ENCODE results near the gene APBB2. TPM values are rescaled to one million over a fixed set of nuclear protein-coding genes. Genes with fewer than 3 reads are reported as not detected.

The APBB2 gene
- total and polyA plus RNA-seq, 2 of the 4 experiments (the other 2 are of a cell fraction), result 47.9 to 75.5 TPM

- ChIA-PET CTCF (no interaction called here), POLR2A (ENCODE audit: unreplicated experiment) (no interaction called here)
- BruUV-seq (replicated peaks), result no TSS peak
These were observed 92.4 kb downstream of the APBB2 start for GRCh38 chr4:41121906-41122305.

More at GRCh38 chr4:41121906-41122305, 92.4 kb downstream of the APBB2 start:
- Histone ChIP-seq H2AK9ac (replicated peaks; ENCODE audit: low read depth, low read length, poor library complexity) (no peak overlapping the region), H3K4ac (ENCODE audit: low read depth, low read length) (no peak overlapping the region), H3K23ac (ENCODE audit: low read depth, low read length) (no peak overlapping the region), H2BK120ac (ENCODE audit: low read depth, low read length) (no peak overlapping the region), H3K9ac (ENCODE audit: low read depth, low read length) (no peak overlapping the region), H4K20me1 (ENCODE audit: insufficient read depth, low read length) (no peaks in the 10 kb centered on the region; the same call in 1 of the 2 replicates), H3K4me1 (ENCODE audit: control insufficient read depth, insufficient read depth, low read length) (peaks cover 11% of the 10 kb centered on the region), H2AFZ (replicated peaks; ENCODE audit: low read length, poor library complexity) (no peak overlapping the region), H3K4me3 (ENCODE audit: insufficient read depth, low read depth, low read length) (no peak overlapping the region), H4K91ac (ENCODE audit: insufficient read depth, low read depth, low read length) (no peak overlapping the region), H3K27me3 (ENCODE audit: control insufficient read depth, insufficient read depth, low read length) (no peaks in the 10 kb centered on the region), H2BK20ac (ENCODE audit: low read depth, low read length) (no peak overlapping the region), H2BK5ac (ENCODE audit: low read depth, low read length, poor library complexity, severe bottlenecking) (no peak overlapping the region), H3K9me1 (ENCODE audit: insufficient read depth, low read length) (peaks cover 7% of the 10 kb centered on the region), H2BK15ac (ENCODE audit: low read depth, low read length) (no peak overlapping the region), H3K79me1 (ENCODE audit: low read depth in 1 of 2, low read length in 2 of 2) (peaks cover 23 to 44% of the 10 kb centered on the region in 2 experiments; a peak in 3 of 4 replicates), H3K4me2 (ENCODE audit: low read depth, low read length) (no peak overlapping the region), H2AK5ac (ENCODE audit: low read depth, low read length) (no peak overlapping the region), H3K14ac (replicated peaks; ENCODE audit: low read depth, low read length) (no peak overlapping the region), H3K36me3 (ENCODE audit: control insufficient read depth, insufficient read depth, low read length) (peaks cover 1% of the 10 kb centered on the region), H3K27ac (ENCODE audit: insufficient read depth, low read length) (no peak overlapping the region), H4K5ac (ENCODE audit: low read depth, low read length) (no peak overlapping the region), H3K9me3 (ENCODE audit: control insufficient read depth, insufficient read depth, low read length) (no peaks in the 10 kb centered on the region), H3K18ac (ENCODE audit: low read depth, low read length) (no peak overlapping the region), H4K8ac (ENCODE audit: low read depth in 2 of 2, low read length in 2 of 2) (no peak overlapping the region), H3K56ac (ENCODE audit: extremely low read depth, insufficient read depth, low read length) (no peak overlapping the region)
- ATAC-seq (ENCODE audit: low read depth) (no peak), DNase-seq (no peak)
- WGBS, 2 experiments (ENCODE audit: extremely low coverage in 2 of 2, insufficient read length in 1 of 2), result no CpG with 5 or more reads among the region's 2 CpGs
- no peak for TF ChIP-seq MAZ (IDR thresholded peaks at IDR 0.05; ENCODE audit: borderline replicate concordance, low read depth, low read length)
- no peak for TF ChIP-seq NFE2L2 (IDR thresholded peaks at IDR 0.05; ENCODE audit: low read depth, low read length)
- no peak for TF ChIP-seq BHLHE40 (IDR thresholded peaks at IDR 0.05; ENCODE audit: low read depth, low read length)
- no peak for TF ChIP-seq CHD1 (IDR thresholded peaks at IDR 0.05; ENCODE audit: low read depth, low read length)
- no peak for TF ChIP-seq FOS (IDR thresholded peaks at IDR 0.05; ENCODE audit: low read depth, low read length)
- TF ChIP-seq, protein P1, sequence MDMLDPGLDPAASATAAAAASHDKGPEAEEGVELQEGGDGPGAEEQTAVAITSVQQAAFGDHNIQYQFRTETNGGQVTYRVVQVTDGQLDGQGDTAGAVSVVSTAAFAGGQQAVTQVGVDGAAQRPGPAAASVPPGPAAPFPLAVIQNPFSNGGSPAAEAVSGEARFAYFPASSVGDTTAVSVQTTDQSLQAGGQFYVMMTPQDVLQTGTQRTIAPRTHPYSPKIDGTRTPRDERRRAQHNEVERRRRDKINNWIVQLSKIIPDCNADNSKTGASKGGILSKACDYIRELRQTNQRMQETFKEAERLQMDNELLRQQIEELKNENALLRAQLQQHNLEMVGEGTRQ (IDR thresholded peaks at IDR 0.05; ENCODE audit: low read depth, low read length), result no peak
- TF ChIP-seq MAFK (IDR thresholded peaks at IDR 0.05; ENCODE audit: low read depth, low read length), result no peak
- TF ChIP-seq MXI1 (IDR thresholded peaks at IDR 0.05; ENCODE audit: borderline replicate concordance, low read depth, low read length), result no peak
- no peak for TF ChIP-seq RCOR1 (IDR thresholded peaks at IDR 0.05; ENCODE audit: insufficient replicate concordance, low read length)
- TF ChIP-seq CEBPB (IDR thresholded peaks at IDR 0.05; ENCODE audit: low read depth, low read length), result no peak
- TF ChIP-seq SMC3 (IDR thresholded peaks at IDR 0.05; ENCODE audit: low read depth, low read length), result no peak
- TF ChIP-seq POLR2A (IDR thresholded peaks at IDR 0.05; ENCODE audit: low read depth, low read length), result no peak
- no peak for TF ChIP-seq RAD21 (IDR thresholded peaks at IDR 0.05; ENCODE audit: low read length)
- TF ChIP-seq ELK1 (IDR thresholded peaks at IDR 0.05; ENCODE audit: borderline replicate concordance, low read depth, low read length), result no peak
- no peak for TF ChIP-seq RFX5 (IDR thresholded peaks at IDR 0.05; ENCODE audit: low read depth, low read length)
- TF ChIP-seq CTCF (conservative IDR thresholded peaks at IDR 0.05; ENCODE audit: low read depth, low read length), result no peak
- in situ Hi-C loops (cut with MboI; ENCODE audit: low sequenced_read_pairs) (no loop called here), intact Hi-C loops (cut with micrococcal nuclease) (no loop called here), dilution Hi-C loops (cut with HindIII; ENCODE audit: low sequenced_read_pairs, unreplicated experiment) (no loop called here)

Measured in IMR-90 (cell line).